T-helper 1 cell treated with Interleukin-12 subunit alpha and Interleukin-12 subunit beta and Interleukin-4 antibody, amounts not matched to agents 30 μg/mL and 1 μg/mL, for 36 hours (primary cell): ENCODE data around the gene KIR2DL3.
"Not testable (repeated sequence)": the region's sequence is repeated elsewhere in the genome, so short reads cannot be mapped to it uniquely, and the experiment has no call there.

Experiments
- H3K27ac Mint-ChIP-seq: one replicate; pipeline ENCODE4 v1.8.0; 2021; ENCODE audit warnings: mild to moderate bottlenecking, mixed read lengths
- H3K27me3 Mint-ChIP-seq: one replicate; pipeline ENCODE4 v1.8.0; 2021; ENCODE audit warnings: low read depth, mixed read lengths
- H3K36me3 Mint-ChIP-seq: one replicate; pipeline ENCODE4 v1.8.0; 2021; ENCODE audit warnings: low read depth, mixed read lengths
- H3K4me1 Mint-ChIP-seq: one replicate; pipeline ENCODE4 v1.8.0; 2021; ENCODE audit warnings: low read depth, mixed read lengths
- H3K4me3 Mint-ChIP-seq: one replicate; pipeline ENCODE4 v1.8.0; 2021; ENCODE audit warnings: mild to moderate bottlenecking, moderate library complexity, mixed read lengths
- H3K9me3 Mint-ChIP-seq: one replicate; pipeline ENCODE4 v1.8.0; 2021; ENCODE audit warnings: mixed read lengths

The KIR2DL3 gene

GRCh38 chr19:54738306-54738705 lies at the start of gene KIR2DL3:
TSS of gene KIR2DL3 (plus strand) at chr19:54738513. CDS start at chr19:54738546, 33 bp downstream.
- not testable (repeated sequence) for H3K9me3 Mint-ChIP-seq, H3K27ac Mint-ChIP-seq, H3K36me3 Mint-ChIP-seq, H3K27me3 Mint-ChIP-seq, H3K4me3 Mint-ChIP-seq, H3K4me1 Mint-ChIP-seq

- H3K36me3 Mint-ChIP-seq = no peaks in the 10 kb centered on the region
- H3K9me3 Mint-ChIP-seq = peaks cover 4% of the 10 kb centered on the region
- no peak overlapping the region for H3K4me3 Mint-ChIP-seq
- H3K27ac Mint-ChIP-seq = no peak overlapping the region
- no peaks in the 10 kb centered on the region for H3K27me3 Mint-ChIP-seq
- peaks cover 3% of the 10 kb centered on the region for H3K4me1 Mint-ChIP-seq
These were observed 46.6 kb upstream of the KIR2DL3 start for GRCh38 chr19:54691582-54692297.

DNA sequence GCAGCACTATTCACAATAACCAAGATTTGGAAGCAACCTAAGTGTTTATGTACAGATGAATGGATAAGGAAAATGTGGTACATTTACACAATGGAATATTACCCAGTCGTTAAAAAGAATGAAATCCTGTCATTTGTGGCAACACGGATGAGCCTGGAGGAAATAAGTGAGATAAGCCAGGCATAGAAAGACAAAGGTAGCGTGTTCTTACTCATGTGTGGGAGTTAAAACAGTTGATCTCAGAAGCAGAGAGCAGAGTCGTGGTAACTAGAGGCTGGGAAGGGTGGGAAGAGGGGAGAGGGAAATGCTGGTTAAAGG lies 46.1 kb upstream of the KIR2DL3 start:
- no peak overlapping the region for H3K27ac Mint-ChIP-seq
- H3K36me3 Mint-ChIP-seq = no peaks in the 10 kb centered on the region
- no peak overlapping the region for H3K4me3 Mint-ChIP-seq
- peaks cover 4% of the 10 kb centered on the region for H3K9me3 Mint-ChIP-seq
- H3K27me3 Mint-ChIP-seq = no peaks in the 10 kb centered on the region
- H3K4me1 Mint-ChIP-seq = peaks cover 3% of the 10 kb centered on the region

- Mint-ChIP-seq H3K4me1 (peaks cover 3% of the 10 kb centered on the region), H3K4me3 (no peak overlapping the region), H3K9me3 (peaks cover 4% of the 10 kb centered on the region), H3K27me3 (no peaks in the 10 kb centered on the region), H3K36me3 (no peaks in the 10 kb centered on the region), H3K27ac (no peak overlapping the region)
These were observed 43.7 kb upstream of the KIR2DL3 start for GRCh38 chr19:54694648-54695047.

DNA sequence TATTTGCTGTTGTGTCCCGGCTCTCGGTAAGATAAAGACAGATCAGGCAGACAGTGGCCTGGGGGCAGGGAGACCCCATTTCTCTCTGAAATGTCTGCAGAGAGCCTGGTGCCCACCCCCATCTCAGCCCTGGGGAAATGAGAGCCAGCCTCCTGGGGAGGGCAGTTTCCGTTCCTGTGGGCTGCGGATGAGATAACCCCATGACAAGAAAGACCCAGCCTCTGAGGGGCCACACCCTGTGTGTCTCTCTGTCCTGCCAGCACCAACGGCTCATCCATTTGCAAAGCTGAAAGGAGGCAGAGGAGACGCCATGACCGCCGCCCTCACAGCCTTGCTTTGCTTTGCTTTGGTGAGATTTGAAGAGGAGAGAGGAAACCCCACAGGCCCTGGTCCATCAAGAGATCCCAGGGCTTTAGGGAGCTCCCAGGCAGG lies 42.2 kb upstream of the KIR2DL3 start:
- Mint-ChIP-seq H3K4me3 (no peak overlapping the region), H3K27ac (no peak overlapping the region), H3K9me3 (peaks cover 4% of the 10 kb centered on the region), H3K27me3 (no peaks in the 10 kb centered on the region), H3K4me1 (peaks cover 3% of the 10 kb centered on the region), H3K36me3 (no peaks in the 10 kb centered on the region)

- Mint-ChIP-seq H3K9me3 (peaks cover 4% of the 10 kb centered on the region), H3K27ac (no peak overlapping the region), H3K27me3 (no peaks in the 10 kb centered on the region), H3K4me3 (no peak overlapping the region), H3K36me3 (no peaks in the 10 kb centered on the region), H3K4me1 (no peaks in the 10 kb centered on the region)
These were observed 41.5 kb upstream of the KIR2DL3 start for GRCh38 chr19:54696766-54697165.

DNA sequence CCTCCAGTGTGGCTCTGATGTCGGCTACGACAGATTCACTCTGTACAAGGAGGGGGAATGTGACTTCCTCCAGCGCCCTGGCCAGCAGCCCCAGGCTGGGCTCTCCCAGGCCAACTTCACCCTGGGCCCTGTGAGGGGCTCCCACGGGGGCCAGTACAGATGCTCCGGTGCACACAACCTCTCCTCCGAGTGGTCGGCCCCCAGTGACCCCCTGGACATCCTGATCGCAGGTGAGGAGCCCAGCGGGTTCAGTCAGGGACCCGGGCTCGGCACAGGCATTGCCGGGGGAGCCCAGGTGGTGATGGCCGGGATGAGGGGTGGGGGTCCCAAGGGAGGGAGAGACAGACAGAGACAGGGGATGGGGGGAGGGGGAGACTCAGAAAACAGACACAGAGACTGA lies 40.6 kb upstream of the KIR2DL3 start:
- H3K9me3 Mint-ChIP-seq, H3K27me3 Mint-ChIP-seq, H3K36me3 Mint-ChIP-seq, H3K4me1 Mint-ChIP-seq, H3K4me3 Mint-ChIP-seq, H3K27ac Mint-ChIP-seq: not testable (repeated sequence)

DNA sequence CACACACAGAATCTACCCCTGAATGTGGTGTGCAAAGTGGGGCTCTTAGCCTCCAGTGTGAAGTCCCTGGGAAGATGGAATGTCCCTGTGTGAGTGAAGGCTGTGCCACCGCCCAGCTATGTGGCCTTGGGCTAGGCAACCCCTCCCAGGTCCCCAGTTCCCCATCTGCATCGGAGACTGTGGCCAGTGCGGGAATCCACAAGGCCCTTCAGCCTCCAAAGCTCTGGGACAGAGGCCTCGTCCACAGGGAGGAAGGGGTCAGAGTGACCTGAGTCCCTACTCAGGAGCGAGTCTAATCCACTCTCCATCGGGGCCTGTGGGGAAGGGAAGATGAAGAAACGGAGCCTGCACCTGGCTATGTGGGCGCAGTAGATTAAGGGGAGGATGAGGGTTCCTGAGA lies 33.4 kb upstream of the KIR2DL3 start:
- no peak overlapping the region for H3K27ac Mint-ChIP-seq
- H3K27me3 Mint-ChIP-seq = no peaks in the 10 kb centered on the region
- H3K4me3 Mint-ChIP-seq = no peak overlapping the region

GRCh38 chr19:54707962-54708361 lies 30.4 kb upstream of the KIR2DL3 start:
- Mint-ChIP-seq H3K9me3 (no peaks in the 10 kb centered on the region), H3K27ac (peak overlapping the region; percentile 26), H3K4me1 (peaks cover 11% of the 10 kb centered on the region), H3K36me3 (no peaks in the 10 kb centered on the region), H3K4me3 (no peak overlapping the region), H3K27me3 (no peaks in the 10 kb centered on the region)

More for the DNA sequence above, 33.4 kb upstream of the KIR2DL3 start:
- no peaks in the 10 kb centered on the region for H3K36me3 Mint-ChIP-seq
- peaks cover 11% of the 10 kb centered on the region for H3K4me1 Mint-ChIP-seq
- H3K9me3 Mint-ChIP-seq = no peaks in the 10 kb centered on the region

DNA sequence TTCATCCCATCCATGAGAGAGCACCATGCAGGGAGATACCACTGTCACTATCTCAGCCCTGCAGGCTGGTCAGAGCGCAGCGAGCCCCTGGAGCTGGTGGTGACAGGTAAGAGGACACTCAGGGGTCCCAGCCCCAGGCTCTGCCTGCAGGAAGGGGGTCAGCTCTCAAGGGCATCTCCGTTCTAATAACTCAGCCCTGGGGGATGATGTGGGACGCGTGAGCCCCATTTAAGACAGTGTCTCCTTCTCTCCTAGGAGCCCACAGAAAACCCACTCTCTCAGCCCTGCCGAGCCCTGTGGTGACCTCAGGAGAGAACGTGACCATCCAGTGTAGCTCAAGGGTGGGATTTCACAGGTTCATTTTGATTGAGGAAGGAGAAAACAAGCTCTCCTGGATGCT lies 29.5 kb upstream of the KIR2DL3 start:
- Mint-ChIP-seq H3K4me3 (no peak overlapping the region), H3K4me1 (peaks cover 11% of the 10 kb centered on the region), H3K36me3 (no peaks in the 10 kb centered on the region), H3K27me3 (no peaks in the 10 kb centered on the region), H3K9me3 (no peaks in the 10 kb centered on the region), H3K27ac (no peak overlapping the region)

DNA sequence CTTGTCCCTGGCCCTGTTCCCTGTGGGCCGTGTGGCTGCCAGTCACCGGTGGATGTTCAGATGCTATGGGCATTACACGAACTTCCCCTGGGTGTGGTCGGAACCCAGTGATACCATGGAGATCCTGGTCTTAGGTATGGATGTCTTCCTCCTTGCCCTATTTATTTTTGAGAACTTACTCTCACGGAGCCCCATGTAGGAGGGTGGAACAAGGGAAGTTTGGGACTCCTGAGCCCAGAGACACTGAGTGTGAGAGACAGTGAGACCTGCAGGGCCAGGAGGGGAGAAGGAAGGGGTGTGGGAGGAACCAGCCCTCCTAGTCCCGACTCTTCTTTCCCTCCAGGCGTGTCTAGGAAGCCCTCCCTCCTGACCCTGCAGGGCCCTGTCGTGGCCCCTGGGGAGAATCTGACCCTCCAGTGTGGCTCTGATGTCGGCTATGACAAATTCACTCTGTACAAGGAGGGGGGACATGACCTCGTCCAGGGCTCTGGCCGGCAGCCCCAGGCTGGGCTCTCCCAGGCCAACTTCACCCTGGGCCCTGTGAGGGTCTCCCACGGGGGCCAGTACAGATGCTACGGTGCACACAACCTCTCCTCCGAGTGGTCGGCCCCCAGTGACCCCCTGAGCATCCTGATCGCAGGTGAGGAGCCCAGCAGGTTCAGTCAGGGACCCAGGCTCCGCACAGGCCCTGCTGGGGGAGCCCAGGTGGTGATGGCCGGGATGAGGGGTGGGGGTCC lies 28.9 kb upstream of the KIR2DL3 start:
- H3K27me3 Mint-ChIP-seq = no peaks in the 10 kb centered on the region
- H3K27ac Mint-ChIP-seq = no peak overlapping the region
- H3K9me3 Mint-ChIP-seq = no peaks in the 10 kb centered on the region
- peaks cover 11% of the 10 kb centered on the region for H3K4me1 Mint-ChIP-seq
- no peaks in the 10 kb centered on the region for H3K36me3 Mint-ChIP-seq
- no peak overlapping the region for H3K4me3 Mint-ChIP-seq

- H3K27me3 Mint-ChIP-seq, H3K9me3 Mint-ChIP-seq, H3K36me3 Mint-ChIP-seq, H3K4me3 Mint-ChIP-seq, H3K27ac Mint-ChIP-seq: not testable (repeated sequence)
- H3K4me1 Mint-ChIP-seq = peaks cover 11% of the 10 kb centered on the region
These were observed 28.4 kb upstream of the KIR2DL3 start for GRCh38 chr19:54709956-54710355.

GRCh38 chr19:54724142-54724541 lies 14.2 kb upstream of the KIR2DL3 start, which contains the start of gene KIR3DL3:
TSS of gene KIR3DL3 (plus strand) at chr19:54724442. CDS start at chr19:54724497, 55 bp downstream.
- Mint-ChIP-seq H3K36me3 (no peaks in the 10 kb centered on the region), H3K4me3 (no peak within 1 kb of the TSS), H3K27me3 (no peaks in the 10 kb centered on the region), H3K9me3 (peaks cover 20% of the 10 kb centered on the region), H3K4me1 (no peaks in the 10 kb centered on the region), H3K27ac (no peak within 1 kb of the TSS)

- no peak overlapping the region for H3K4me3 Mint-ChIP-seq
- H3K9me3 Mint-ChIP-seq = peaks cover 20% of the 10 kb centered on the region
- no peak overlapping the region for H3K27ac Mint-ChIP-seq
- H3K4me1 Mint-ChIP-seq = no peaks in the 10 kb centered on the region
- H3K36me3 Mint-ChIP-seq = no peaks in the 10 kb centered on the region
- H3K27me3 Mint-ChIP-seq = no peaks in the 10 kb centered on the region
These were observed 13.7 kb upstream of the KIR2DL3 start for GRCh38 chr19:54724644-54725043.

- Mint-ChIP-seq H3K4me1 (no peaks in the 10 kb centered on the region), H3K4me3 (no peak overlapping the region), H3K27ac (no peak overlapping the region), H3K36me3 (no peaks in the 10 kb centered on the region), H3K9me3 (peaks cover 20% of the 10 kb centered on the region), H3K27me3 (no peaks in the 10 kb centered on the region)
These were observed 13.0 kb upstream of the KIR2DL3 start for GRCh38 chr19:54725321-54725720.
